Sigmoid colon (tissue), 7 donors: Measurements from ENCODE around the gene MID1. TPM values are rescaled to one million over a fixed set of nuclear protein-coding genes. Genes with fewer than 3 reads are reported as not detected.

Experiments used
- DNase-seq: peaks from one replicate; pipeline ENCODE4 v3.0.0-alpha.2; 2019
- H3K27ac ChIP-seq, 4 donors: fragments of 200-600 bp; sonication (generic); one replicate each; pipeline ENCODE4 v1.5.1; 2016 to 2019; ENCODE audit warnings: mild to moderate bottlenecking in 1 of 4
- H3K27me3 ChIP-seq, 3 donors: fragments of 200-600 bp; sonication (generic); one replicate each; pipeline ENCODE4 v1.5.1; 2019; ENCODE audit warnings: mild to moderate bottlenecking in 1 of 3
- H3K36me3 ChIP-seq, 4 donors: fragments of 200-600 bp; sonication (generic); one replicate each; pipeline ENCODE4 v1.5.1; 2016 to 2019
- H3K4me1 ChIP-seq, 4 donors: fragments of 200-600 bp; sonication (generic); one replicate each; pipeline ENCODE4 v1.5.1; 2017 to 2019
- H3K4me3 ChIP-seq, 4 donors: fragments of 200-600 bp; sonication (generic); one replicate each; pipeline ENCODE4 v1.5.1; 2017 to 2019; ENCODE audit warnings: mild to moderate bottlenecking in 2 of 4, moderate library complexity in 1 of 4
- H3K9me3 ChIP-seq, 4 donors: fragments of 200-600 bp in 3 of 4; sonication (generic) in 3 of 4; one replicate each; pipeline versions ENCODE4 v1.5.1 to v1.6.1; 2013 to 2019
- EP300 ChIP-seq, 4 donors: sonication (generic); formaldehyde crosslinking; IDR thresholded peaks; one replicate each; pipeline ENCODE4 v1.6.1; 2017; ENCODE audit warnings: antibody characterized with exemption in 4 of 4
- POLR2A ChIP-seq, 2 donors: fragments of 450-650 bp; IDR thresholded peaks; one replicate each; pipeline ENCODE4 v1.6.1; 2016; ENCODE audit warnings: antibody characterized with exemption in 2 of 2, mild to moderate bottlenecking in 2 of 2, moderate library complexity in 2 of 2
- POLR2AphosphoS5 ChIP-seq, 4 donors: sonication (generic); formaldehyde crosslinking; IDR thresholded peaks; one replicate each; pipeline ENCODE4 v1.6.1; 2017; ENCODE audit warnings: antibody characterized with exemption in 4 of 4
- WGBS, 2 donors: extraction: QIAGEN DNeasy Blood & Tissue Kit; methylation state at CpG; one replicate each; pipeline ENCODE4 v1.1.7; 2013; 5-methylcytosine and 5-hydroxymethylcytosine counted together
- intact Hi-C: fragments of 100-400 bp; cut with DNase I; formaldehyde crosslinking; loops from one replicate; pipeline ENCODE4 v1.15.1; 2023
- polyA plus RNA-seq, 3 donors: library from polyadenylated mRNA; stranded (reverse); fragments of 200-250 nt; gene quantifications; one replicate each; pipeline ENCODE4 v1.2.3, GENCODE V29; 2013
- total RNA-seq, 4 donors: library from RNA; depleted of rRNA; stranded (reverse); fragments of >200 nt; gene quantifications; one replicate each; pipeline ENCODE4 v1.1.0, GENCODE V29; 2016
- TF ChIP-seq, protein P1 (sequence below), 4 experiments: fragments of 450-650 bp in 3 of 4; fragments of 200-600 bp in 1 of 4; IDR thresholded peaks; one replicate each; pipeline ENCODE4 v1.5.1; 2016 to 2019; ENCODE audit warnings: antibody characterized with exemption in 4 of 4, mild to moderate bottlenecking in 3 of 4, moderate library complexity in 2 of 4
- donor health status: healthy with polysubstance abuse.
- donor health status: Bipolar disorder and iron deficiency.
- donor health status: healthy.

Gene MID1
- total and polyA plus RNA-seq, 7 donors = 3.2 to 77.5 (median 34.6) TPM

DNA sequence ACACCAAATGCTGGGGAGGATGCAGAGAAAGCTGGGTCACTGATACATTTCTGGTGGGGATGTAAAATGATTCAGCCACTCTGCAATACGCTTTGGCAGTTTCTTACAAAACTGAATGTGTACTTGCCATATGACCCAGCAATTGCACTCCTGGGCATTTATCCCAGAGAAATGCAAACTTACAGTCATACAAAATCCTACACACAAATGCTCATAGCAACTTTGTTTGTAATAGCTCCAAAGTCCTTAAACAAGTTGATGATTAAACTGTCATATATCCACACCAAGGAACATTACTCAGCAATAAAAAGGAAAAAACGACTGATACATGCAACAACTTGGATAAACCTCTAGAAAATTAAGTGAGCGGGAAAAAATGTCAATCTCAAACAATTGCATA lies 12.3 kb downstream of the MID1 start:
- intact Hi-C loops = no loop called here
- H3K27ac ChIP-seq = peak overlapping the region in 1 of 4 donors; percentile 7
- no peak for DNase-seq
- no peak overlapping the region for H3K4me3 ChIP-seq
- no peaks in the 10 kb centered on the region for H3K36me3 ChIP-seq
- no peaks in the 10 kb centered on the region for H3K27me3 ChIP-seq
- H3K4me1 ChIP-seq = peaks cover 0 to 49% (median 10%) of the 10 kb centered on the region in 4 donors
- H3K9me3 ChIP-seq = no peaks in the 10 kb centered on the region
- TF ChIP-seq POLR2A (IDR thresholded peaks at IDR 0.05) (no peak), EP300 (IDR thresholded peaks at IDR 0.05) (no peak), POLR2AphosphoS5 (IDR thresholded peaks at IDR 0.05) (no peak)
- TF ChIP-seq, protein P1, sequence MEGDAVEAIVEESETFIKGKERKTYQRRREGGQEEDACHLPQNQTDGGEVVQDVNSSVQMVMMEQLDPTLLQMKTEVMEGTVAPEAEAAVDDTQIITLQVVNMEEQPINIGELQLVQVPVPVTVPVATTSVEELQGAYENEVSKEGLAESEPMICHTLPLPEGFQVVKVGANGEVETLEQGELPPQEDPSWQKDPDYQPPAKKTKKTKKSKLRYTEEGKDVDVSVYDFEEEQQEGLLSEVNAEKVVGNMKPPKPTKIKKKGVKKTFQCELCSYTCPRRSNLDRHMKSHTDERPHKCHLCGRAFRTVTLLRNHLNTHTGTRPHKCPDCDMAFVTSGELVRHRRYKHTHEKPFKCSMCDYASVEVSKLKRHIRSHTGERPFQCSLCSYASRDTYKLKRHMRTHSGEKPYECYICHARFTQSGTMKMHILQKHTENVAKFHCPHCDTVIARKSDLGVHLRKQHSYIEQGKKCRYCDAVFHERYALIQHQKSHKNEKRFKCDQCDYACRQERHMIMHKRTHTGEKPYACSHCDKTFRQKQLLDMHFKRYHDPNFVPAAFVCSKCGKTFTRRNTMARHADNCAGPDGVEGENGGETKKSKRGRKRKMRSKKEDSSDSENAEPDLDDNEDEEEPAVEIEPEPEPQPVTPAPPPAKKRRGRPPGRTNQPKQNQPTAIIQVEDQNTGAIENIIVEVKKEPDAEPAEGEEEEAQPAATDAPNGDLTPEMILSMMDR (IDR thresholded peaks at IDR 0.05) = no peak
- WGBS, 2 donors = 14 to 64% methylated on average over 3 of the region's 3 CpGs

GRCh38 chrX:10607233-10607632 lies 13.2 kb downstream of the MID1 start:
- no peaks in the 10 kb centered on the region for H3K36me3 ChIP-seq
- no peak for DNase-seq
- intact Hi-C loops = no loop called here
- H3K4me1 ChIP-seq = peaks cover 0 to 49% (median 10%) of the 10 kb centered on the region in 4 donors
- H3K27me3 ChIP-seq = no peaks in the 10 kb centered on the region
- no peaks in the 10 kb centered on the region for H3K9me3 ChIP-seq
- 71 to 94% methylated on average over 2 of the region's 2 CpGs for WGBS, 2 donors
- peak overlapping the region in 1 of 4 donors; percentile 6 for H3K27ac ChIP-seq
- no peak overlapping the region for H3K4me3 ChIP-seq
- TF ChIP-seq EP300 (IDR thresholded peaks at IDR 0.05) = no peak
- TF ChIP-seq POLR2A (IDR thresholded peaks at IDR 0.05) = no peak
- no peak for TF ChIP-seq POLR2AphosphoS5 (IDR thresholded peaks at IDR 0.05)
- TF ChIP-seq, protein P1 (IDR thresholded peaks at IDR 0.05) = no peak

DNA sequence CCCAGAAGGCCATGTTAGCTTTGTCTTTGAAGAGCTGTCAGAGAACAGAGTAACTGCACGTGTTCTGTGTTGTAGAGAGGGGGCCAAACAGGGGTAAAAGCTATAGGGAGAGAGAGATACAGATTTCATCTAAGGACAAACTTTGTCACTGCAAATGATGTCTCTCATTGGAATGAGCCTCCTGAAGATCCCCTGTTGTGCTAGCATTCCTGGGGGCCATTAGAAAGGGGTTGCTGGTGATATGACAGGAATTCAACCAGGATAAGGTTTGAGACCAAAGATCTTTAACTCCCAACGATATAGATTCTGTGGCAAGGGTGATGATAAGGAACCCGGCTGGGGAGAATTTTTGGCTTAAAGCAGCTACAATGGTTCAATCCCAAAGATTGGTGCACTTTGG lies 16.8 kb downstream of the MID1 start:
- no peak for DNase-seq
- Histone ChIP-seq H3K4me1 (peaks cover 0 to 34% (median 0%) of the 10 kb centered on the region in 4 donors), H3K27ac (peak overlapping the region in 2 of 4 donors; percentile 37 to 45), H3K27me3 (no peaks in the 10 kb centered on the region), H3K4me3 (no peak overlapping the region), H3K9me3 (no peaks in the 10 kb centered on the region), H3K36me3 (no peaks in the 10 kb centered on the region)
- TF ChIP-seq, protein P1 (IDR thresholded peaks at IDR 0.05) = no peak
- no peak for TF ChIP-seq POLR2A (IDR thresholded peaks at IDR 0.05)
- no peak for TF ChIP-seq EP300 (IDR thresholded peaks at IDR 0.05)
- TF ChIP-seq POLR2AphosphoS5 (IDR thresholded peaks at IDR 0.05) = no peak
- intact Hi-C loops = no loop called here
- WGBS, 2 donors = 32 to 73% methylated on average over 3 of the region's 3 CpGs

- intact Hi-C loops = no loop called here
These were observed 17.7 kb downstream of the MID1 start for GRCh38 chrX:10602646-10603045.

More at GRCh38 chrX:10602646-10603045, 17.7 kb downstream of the MID1 start:
- no peak for TF ChIP-seq POLR2A (IDR thresholded peaks at IDR 0.05)
- TF ChIP-seq, protein P1 (IDR thresholded peaks at IDR 0.05) = no peak
- Histone ChIP-seq H3K36me3 (no peaks in the 10 kb centered on the region), H3K4me3 (no peak overlapping the region), H3K27ac (peak overlapping the region in 2 of 4 donors; percentile 45), H3K9me3 (no peaks in the 10 kb centered on the region), H3K27me3 (no peaks in the 10 kb centered on the region), H3K4me1 (peaks cover 0 to 34% (median 0%) of the 10 kb centered on the region in 4 donors)
- DNase-seq = no peak
- 12 to 60% methylated on average over 2 of the region's 2 CpGs for WGBS, 2 donors
